Colonic mucosa (tissue), 4 donors: ENCODE measurements around the gene MKRN2OS. TPM values are rescaled to one million over a fixed set of nuclear protein-coding genes. Genes with fewer than 3 reads are reported as not detected.

Experiments
- DNase-seq: peaks from one replicate; pipeline ENCODE4 v3.0.0-alpha.2; 2020
- H3K27ac ChIP-seq: fragments of 200-600 bp; one replicate; pipeline ENCODE4 v1.8.0; 2021
- H3K27me3 ChIP-seq: fragments of 200-600 bp; one replicate; pipeline ENCODE4 v1.8.0; 2021
- H3K36me3 ChIP-seq: fragments of 200-600 bp; one replicate; pipeline ENCODE4 v1.8.0; 2021
- H3K4me1 ChIP-seq: fragments of 200-600 bp; one replicate; pipeline ENCODE4 v1.8.0; 2021; ENCODE audit warnings: mild to moderate bottlenecking
- H3K4me3 ChIP-seq: fragments of 200-600 bp; one replicate; pipeline ENCODE4 v1.8.0; 2021
- H3K9ac ChIP-seq, 2 donors: one replicate each; pipeline ENCODE4 v1.7.0; 2013; ENCODE audit warnings: control low read depth in 2 of 2, low read depth in 2 of 2, low read length in 2 of 2
- H3K9me3 ChIP-seq: fragments of 200-600 bp; one replicate; pipeline ENCODE4 v1.8.0; 2021
- intact Hi-C: fragments of 100-400 bp; cut with DNase I; formaldehyde crosslinking; loops from one replicate; pipeline ENCODE4 v1.14.1; 2022
- total RNA-seq, 2 donors: library from RNA; stranded (reverse); fragmentation: NEBNext Ultra II Directional in 1 of 2; extraction: Animal tissue kit (Norgen Biotek cat#: 25700) in 1 of 2; gene quantifications; one replicate each; pipeline ENCODE4 v1.2.1, GENCODE V29; 2021
- TF ChIP-seq, protein P1 (sequence below): fragments of 200-600 bp; IDR thresholded peaks from one replicate; pipeline ENCODE4 v1.8.0; 2022; ENCODE audit warnings: antibody characterized with exemption, mild to moderate bottlenecking
- donor health status: healthy.
- donor health status: DM: no; HTN: no; CAD: no.
- donor health status: DM: no; HTN: no; CAD: no.

MKRN2OS gene
- total RNA-seq, 2 donors from 2014 or later: 6.1 to 6.5 TPM

DNA sequence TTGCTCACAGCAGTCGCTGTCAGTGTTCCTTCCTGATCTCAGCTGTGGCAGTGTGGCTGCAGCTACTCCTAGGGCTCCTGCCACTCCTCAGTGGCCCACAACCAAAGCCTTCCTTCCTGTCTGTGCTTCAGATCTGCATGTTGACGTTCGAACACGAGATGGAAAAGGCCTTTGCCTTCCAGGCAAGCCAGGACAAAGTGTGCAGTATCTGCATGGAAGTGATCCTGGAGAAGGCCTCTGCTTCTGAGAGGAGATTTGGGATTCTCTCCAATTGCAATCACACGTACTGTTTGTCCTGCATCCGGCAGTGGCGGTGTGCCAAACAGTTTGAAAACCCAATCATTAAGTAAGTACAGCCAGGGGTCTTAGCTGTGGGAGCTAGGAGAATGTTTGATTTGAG lies 29.4 kb upstream of the MKRN2OS start:
- Histone ChIP-seq H3K9ac (no peak overlapping the region), H3K4me1 (no peaks in the 10 kb centered on the region), H3K4me3 (no peak overlapping the region), H3K9me3 (no peaks in the 10 kb centered on the region), H3K36me3 (peaks cover 34% of the 10 kb centered on the region), H3K27me3 (no peaks in the 10 kb centered on the region), H3K27ac (no peak overlapping the region)
- no peak for DNase-seq
- intact Hi-C loops: no loop called here
- TF ChIP-seq, protein P1, sequence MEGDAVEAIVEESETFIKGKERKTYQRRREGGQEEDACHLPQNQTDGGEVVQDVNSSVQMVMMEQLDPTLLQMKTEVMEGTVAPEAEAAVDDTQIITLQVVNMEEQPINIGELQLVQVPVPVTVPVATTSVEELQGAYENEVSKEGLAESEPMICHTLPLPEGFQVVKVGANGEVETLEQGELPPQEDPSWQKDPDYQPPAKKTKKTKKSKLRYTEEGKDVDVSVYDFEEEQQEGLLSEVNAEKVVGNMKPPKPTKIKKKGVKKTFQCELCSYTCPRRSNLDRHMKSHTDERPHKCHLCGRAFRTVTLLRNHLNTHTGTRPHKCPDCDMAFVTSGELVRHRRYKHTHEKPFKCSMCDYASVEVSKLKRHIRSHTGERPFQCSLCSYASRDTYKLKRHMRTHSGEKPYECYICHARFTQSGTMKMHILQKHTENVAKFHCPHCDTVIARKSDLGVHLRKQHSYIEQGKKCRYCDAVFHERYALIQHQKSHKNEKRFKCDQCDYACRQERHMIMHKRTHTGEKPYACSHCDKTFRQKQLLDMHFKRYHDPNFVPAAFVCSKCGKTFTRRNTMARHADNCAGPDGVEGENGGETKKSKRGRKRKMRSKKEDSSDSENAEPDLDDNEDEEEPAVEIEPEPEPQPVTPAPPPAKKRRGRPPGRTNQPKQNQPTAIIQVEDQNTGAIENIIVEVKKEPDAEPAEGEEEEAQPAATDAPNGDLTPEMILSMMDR: no peak

DNA sequence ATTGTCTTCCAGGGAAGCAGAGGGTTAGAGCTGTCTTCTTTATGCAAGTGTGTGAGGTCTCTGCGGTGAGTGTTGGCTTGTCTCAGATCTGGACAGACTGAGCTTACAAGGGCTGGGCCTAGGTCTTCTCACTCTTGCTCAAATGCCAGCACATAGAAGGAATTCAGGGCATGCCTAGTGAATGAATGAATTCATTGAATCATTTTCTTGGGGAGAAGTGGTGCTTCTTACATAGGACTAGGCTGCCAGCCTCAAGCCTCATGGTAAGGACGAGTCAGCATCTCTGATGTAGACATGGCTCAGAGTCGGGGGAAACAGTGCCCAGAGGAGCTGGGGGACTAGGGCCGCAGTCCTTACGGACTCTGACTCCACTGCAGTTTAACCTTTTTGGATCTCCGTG lies 28.8 kb upstream of the MKRN2OS start:
- H3K36me3 ChIP-seq: peaks cover 37% of the 10 kb centered on the region

DNA sequence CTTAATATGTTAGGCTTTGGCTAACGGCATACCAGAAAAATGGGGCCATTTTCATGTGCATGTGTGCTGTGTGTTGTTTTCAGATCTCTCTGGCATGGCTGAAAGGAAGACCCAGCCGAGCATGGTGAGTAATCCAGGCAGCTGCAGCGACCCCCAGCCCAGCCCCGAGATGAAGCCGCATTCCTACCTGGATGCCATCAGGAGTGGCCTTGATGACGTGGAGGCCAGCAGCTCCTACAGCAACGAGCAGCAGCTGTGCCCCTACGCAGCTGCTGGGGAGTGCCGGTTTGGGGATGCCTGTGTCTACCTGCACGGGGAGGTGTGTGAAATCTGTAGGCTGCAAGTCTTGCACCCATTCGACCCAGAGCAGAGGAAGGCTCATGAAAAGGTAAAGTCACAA lies 26.7 kb upstream of the MKRN2OS start:
- H3K36me3 ChIP-seq: peaks cover 37% of the 10 kb centered on the region

More for the DNA sequence above, 28.8 kb upstream of the MKRN2OS start:
- TF ChIP-seq, protein P1: no peak
- no peak for DNase-seq
- Histone ChIP-seq H3K4me1 (no peaks in the 10 kb centered on the region), H3K9ac (no peak overlapping the region), H3K27ac (no peak overlapping the region), H3K9me3 (no peaks in the 10 kb centered on the region), H3K27me3 (no peaks in the 10 kb centered on the region), H3K4me3 (no peak overlapping the region)
- intact Hi-C loops: no loop called here

DNA sequence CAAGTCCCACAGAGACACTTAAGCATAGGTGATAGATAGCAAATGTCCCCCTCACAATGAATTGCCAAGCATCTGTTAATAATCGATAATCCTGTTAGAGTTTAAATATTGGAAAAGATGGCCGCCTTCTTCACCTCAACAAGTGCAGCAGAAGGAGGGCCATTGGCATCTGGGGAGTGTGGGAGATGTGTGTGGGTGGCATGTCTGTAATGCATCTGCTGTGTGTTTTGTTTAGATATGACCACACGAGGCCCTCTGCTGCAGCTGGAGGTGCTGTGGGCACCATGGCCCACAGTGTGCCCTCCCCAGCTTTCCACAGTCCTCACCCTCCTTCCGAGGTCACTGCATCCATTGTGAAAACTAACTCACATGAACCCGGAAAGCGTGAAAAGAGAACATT lies 24.5 kb upstream of the MKRN2OS start:
- Histone ChIP-seq H3K9me3 (no peaks in the 10 kb centered on the region), H3K9ac (no peak overlapping the region), H3K27me3 (no peaks in the 10 kb centered on the region), H3K4me1 (no peaks in the 10 kb centered on the region), H3K27ac (no peak overlapping the region), H3K4me3 (no peak overlapping the region), H3K36me3 (peaks cover 36% of the 10 kb centered on the region)
- intact Hi-C loops: no loop called here
- TF ChIP-seq, protein P1: no peak
- DNase-seq: no peak

More for the DNA sequence above, 26.7 kb upstream of the MKRN2OS start:
- no peak for DNase-seq
- no peak overlapping the region for H3K9ac ChIP-seq
- H3K4me3 ChIP-seq: no peak overlapping the region
- H3K9me3 ChIP-seq: no peaks in the 10 kb centered on the region
- H3K27me3 ChIP-seq: no peaks in the 10 kb centered on the region
- no peak overlapping the region for H3K27ac ChIP-seq
- intact Hi-C loops: no loop called here
- H3K4me1 ChIP-seq: no peaks in the 10 kb centered on the region
- TF ChIP-seq, protein P1: no peak

DNA sequence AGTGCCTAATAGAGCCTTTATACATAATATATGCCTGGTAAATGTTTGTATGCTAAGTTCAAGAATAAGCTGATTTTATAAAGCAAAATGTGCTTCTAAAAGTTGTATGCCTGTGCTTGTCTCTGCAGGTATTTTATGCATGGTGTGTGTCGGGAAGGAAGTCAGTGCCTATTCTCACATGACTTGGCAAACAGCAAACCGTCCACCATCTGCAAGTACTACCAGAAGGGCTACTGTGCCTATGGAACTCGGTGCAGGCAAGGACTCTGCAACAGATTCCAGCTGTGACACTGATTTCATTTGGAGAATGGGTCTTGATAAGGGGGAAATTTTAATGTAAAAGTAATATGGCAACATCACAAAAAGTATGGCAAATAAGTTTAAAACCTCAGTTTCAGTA lies 23.4 kb upstream of the MKRN2OS start:
- intact Hi-C loops: no loop called here
- Histone ChIP-seq H3K36me3 (peaks cover 27% of the 10 kb centered on the region), H3K27me3 (no peaks in the 10 kb centered on the region), H3K9ac (no peak overlapping the region), H3K27ac (no peak overlapping the region), H3K4me1 (no peaks in the 10 kb centered on the region), H3K4me3 (no peak overlapping the region), H3K9me3 (no peaks in the 10 kb centered on the region)
- TF ChIP-seq, protein P1: no peak
- DNase-seq: no peak

DNA sequence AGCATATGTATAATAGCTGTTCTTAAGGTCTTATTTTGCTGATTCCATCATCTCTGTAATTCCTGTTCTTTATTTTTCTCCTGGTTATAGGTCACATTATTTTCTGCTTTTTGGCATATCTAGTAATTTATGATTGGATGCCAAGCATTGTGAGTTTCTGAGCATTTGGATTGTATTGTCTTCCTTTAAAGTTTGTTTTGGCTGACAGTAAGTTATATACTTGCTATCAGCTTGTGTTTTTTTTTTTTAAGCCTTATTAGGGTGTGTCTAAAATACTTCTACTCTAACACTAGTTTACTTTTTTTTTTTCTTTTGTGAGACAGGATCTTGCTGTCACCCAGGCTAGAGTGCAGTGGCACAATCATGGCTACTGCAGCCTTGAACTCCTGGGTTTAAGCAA lies 21.7 kb upstream of the MKRN2OS start:
- Histone ChIP-seq H3K4me1 (no peaks in the 10 kb centered on the region), H3K9ac (no peak overlapping the region)
- intact Hi-C loops: no loop called here

More for the DNA sequence above, 21.7 kb upstream of the MKRN2OS start:
- no peaks in the 10 kb centered on the region for H3K27me3 ChIP-seq
- H3K27ac ChIP-seq: no peak overlapping the region
- TF ChIP-seq, protein P1: no peak
- DNase-seq: no peak
- no peaks in the 10 kb centered on the region for H3K9me3 ChIP-seq
- H3K36me3 ChIP-seq: peaks cover 12% of the 10 kb centered on the region
- H3K4me3 ChIP-seq: no peak overlapping the region
